HCT116 (cell line): ENCODE data around the gene TNFRSF21.

Source experiments
- CTCF ChIP-seq, 3 experiments: fragments of 200-600 bp in 1 of 3; sonication (generic) in 1 of 3; IDR thresholded peaks in 2 of 3; conservative IDR thresholded peaks in 1 of 3; 2 replicates each; pipeline ENCODE4 v1.5.1; 2012 to 2017; ENCODE audit warnings: low read depth in 2 of 3, low read length in 2 of 3, antibody characterized with exemption in 1 of 3, borderline replicate concordance in 1 of 3, control low read depth in 1 of 3, mild to moderate bottlenecking in 1 of 3, mixed read lengths in 1 of 3, mixed run types in 1 of 3, moderate library complexity in 1 of 3; ENCODE audit not compliant: insufficient read depth in 1 of 3
- POLR2AphosphoS5 ChIP-seq: IDR thresholded peaks from 2 replicates; pipeline ENCODE4 v1.6.1; 2011; ENCODE audit warnings: mild to moderate bottlenecking, low read depth, low read length, moderate library complexity
- REST ChIP-seq: IDR thresholded peaks from 2 replicates; pipeline ENCODE4 v1.6.1; 2012; ENCODE audit warnings: low read depth
- YY1 ChIP-seq: IDR thresholded peaks from 2 replicates; pipeline ENCODE4 v1.6.1; 2011; ENCODE audit warnings: low read length, low read depth, moderate library complexity, mild to moderate bottlenecking; ENCODE audit not compliant: insufficient replicate concordance; ENCODE audit errors: extremely low read depth

GRCh38 chr6:47286301-47286700, 23.4 kb downstream of the TNFRSF21 start:
- TF ChIP-seq CTCF (IDR thresholded peaks at IDR 0.05 in 2 of 3, conservative IDR thresholded peaks at IDR 0.05 in 1 of 3; ENCODE audit: borderline replicate concordance in 1 of 3, insufficient read depth in 1 of 3, low read depth in 2 of 3, low read length in 2 of 3) (no peak), YY1 (no peak), POLR2AphosphoS5 (no peak), REST (no peak)
